Central memory CD4-positive, alpha-beta T cell (primary cell): ENCODE measurements around the gene ELANE.

Experiments used
- DNase-seq: peaks from one replicate; pipeline ENCODE4 v3.0.0; 2022
- total RNA-seq, 3 experiments: gene quantifications; one replicate each; lab custom pipeline; 2026; lab: John Stamatoyannopoulos, UW

ELANE gene
- total RNA-seq = 0 reads per million in 3 experiments

DNA sequence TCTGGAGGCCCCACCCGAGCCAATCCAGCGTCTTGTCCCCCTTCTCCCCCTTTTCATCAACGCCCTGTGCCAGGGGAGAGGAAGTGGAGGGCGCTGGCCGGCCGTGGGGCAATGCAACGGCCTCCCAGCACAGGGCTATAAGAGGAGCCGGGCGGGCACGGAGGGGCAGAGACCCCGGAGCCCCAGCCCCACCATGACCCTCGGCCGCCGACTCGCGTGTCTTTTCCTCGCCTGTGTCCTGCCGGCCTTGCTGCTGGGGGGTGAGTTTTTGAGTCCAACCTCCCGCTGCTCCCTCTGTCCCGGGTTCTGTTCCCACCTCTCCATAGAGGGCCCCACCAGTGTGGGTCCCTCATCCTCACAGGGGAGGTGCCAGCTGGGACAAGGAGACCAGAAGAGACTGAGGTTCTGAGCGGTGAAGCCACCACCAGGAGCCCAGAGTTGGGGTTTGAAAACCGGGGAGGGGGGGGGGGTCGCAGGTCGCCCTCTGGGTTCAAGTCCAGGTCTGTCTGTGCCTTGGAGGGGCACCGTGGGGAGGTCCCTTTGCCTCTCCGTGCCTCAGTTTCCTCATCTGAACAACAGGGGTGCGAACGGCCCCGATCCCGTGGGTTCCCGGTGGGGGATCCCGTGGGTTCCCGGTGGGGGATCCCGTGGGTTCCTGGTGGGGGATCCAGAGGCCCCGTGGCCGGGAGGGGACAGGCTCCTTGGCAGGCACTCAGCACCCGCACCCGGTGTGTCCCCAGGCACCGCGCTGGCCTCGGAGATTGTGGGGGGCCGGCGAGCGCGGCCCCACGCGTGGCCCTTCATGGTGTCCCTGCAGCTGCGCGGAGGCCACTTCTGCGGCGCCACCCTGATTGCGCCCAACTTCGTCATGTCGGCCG is at the start of gene ELANE:
Gene ELANE, plus strand, starts transcription at position 168 of the 878 bp plus-strand sequence. Its CDS starts 26 bp downstream, at position 194.
- no peak for DNase-seq

DNA sequence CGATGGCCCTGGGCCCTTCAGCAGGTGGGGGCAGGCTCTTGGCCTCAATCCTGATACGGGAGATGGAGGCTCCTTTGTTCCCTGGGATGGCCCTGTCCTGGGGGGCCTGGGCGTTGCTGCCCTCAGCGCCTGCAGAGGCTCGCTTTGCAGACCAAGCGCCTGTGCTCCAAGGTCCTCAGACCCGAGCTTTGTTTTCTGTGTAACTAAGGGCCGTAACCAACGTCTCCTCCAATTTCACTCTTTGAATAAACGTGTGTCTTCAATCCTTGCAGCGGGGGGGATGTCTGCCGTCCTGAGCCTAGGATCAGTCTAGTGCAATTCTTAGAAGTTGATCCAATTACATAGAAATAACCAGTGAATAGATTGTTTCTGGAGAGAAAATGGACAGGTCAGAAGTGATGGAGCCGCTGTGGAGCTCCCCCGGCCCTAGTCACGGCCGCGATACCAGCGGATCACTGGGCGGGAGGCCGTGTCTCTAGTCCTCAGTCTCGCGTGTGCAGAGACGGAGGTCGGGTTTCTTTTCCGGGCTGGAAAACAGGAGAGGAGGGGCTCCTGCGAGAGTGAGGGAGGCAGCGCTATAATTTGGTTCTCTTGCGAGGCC is 49.5 kb upstream of the ELANE start:
- DNase-seq = no peak

DNA sequence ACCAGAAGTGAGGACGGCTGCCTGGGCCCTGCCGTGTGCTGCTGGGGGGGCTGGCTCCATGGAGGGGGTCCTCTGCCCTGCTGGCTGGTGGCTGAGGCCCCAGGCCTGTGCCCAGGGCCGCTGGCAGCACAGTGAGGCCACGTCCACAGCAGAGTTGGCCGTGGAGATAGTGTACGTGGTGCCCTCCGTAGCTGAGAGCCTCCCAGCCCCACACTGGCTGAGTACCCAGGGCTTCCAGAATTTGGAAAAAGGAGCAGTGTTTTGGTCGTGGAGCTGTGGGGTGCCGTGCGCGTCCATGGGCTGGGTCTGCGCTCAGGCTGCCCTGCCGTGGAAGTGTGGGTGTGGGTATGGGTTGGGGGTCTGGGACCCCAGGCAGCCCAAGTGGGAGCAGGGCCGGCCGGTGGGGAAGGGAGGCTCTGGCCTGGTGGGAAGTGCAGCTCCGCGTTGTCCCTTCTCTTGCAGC is 49.0 kb upstream of the ELANE start:
- DNase-seq = no peak

DNA sequence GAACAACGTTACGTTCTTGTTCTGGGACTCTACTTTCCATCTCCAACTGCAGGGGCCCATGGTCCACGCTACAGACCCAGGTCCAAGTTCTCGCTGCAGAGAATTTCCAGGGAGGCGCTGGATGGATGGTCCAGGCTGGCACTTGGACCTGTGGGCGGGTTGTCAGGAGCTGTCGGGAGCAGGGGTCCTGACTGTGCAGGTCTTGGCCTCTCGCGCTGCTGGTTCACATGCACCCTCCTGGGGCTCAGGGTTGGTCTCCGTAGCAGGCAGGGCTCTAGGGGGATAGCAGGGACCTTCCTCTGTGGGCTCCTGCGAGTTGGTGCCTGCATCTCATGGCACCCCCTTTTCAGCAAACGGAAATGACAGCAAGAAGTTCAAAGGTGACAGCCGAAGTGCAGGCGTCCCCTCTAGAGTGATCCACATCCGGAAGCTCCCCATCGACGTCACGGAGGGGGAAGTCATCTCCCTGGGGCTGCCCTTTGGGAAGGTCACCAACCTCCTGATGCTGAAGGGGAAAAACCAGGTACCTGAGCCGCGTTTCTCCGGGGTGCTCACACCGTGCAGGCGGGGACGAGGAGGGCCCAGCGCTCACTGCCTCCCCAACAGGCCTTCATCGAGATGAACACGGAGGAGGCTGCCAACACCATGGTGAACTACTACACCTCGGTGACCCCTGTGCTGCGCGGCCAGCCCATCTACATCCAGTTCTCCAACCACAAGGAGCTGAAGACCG is 48.3 kb upstream of the ELANE start:
- DNase-seq = no peak

DNA sequence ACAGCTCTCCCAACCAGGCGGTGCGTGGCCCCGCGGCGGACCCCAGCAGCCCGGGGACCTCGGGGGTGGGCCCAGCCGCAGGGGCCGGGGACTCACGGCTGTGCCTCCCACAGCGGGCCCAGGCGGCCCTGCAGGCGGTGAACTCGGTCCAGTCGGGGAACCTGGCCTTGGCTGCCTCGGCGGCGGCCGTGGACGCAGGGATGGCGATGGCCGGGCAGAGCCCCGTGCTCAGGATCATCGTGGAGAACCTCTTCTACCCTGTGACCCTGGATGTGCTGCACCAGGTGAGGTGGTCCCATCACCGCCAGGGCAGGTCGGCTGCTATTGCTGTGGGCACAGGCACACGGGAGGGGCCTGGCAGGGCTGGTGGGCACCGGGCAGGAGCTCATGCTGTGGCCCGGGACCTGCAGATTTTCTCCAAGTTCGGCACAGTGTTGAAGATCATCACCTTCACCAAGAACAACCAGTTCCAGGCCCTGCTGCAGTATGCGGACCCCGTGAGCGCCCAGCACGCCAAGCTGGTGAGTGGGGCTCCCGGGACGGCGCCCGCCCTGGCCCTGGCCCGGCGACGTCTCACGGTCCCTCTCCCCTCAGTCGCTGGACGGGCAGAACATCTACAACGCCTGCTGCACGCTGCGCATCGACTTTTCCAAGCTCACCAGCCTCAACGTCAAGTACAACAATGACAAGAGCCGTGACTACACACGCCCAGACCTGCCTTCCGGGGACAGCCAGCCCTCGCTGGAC is 47.5 kb upstream of the ELANE start:
- no peak for DNase-seq

DNA sequence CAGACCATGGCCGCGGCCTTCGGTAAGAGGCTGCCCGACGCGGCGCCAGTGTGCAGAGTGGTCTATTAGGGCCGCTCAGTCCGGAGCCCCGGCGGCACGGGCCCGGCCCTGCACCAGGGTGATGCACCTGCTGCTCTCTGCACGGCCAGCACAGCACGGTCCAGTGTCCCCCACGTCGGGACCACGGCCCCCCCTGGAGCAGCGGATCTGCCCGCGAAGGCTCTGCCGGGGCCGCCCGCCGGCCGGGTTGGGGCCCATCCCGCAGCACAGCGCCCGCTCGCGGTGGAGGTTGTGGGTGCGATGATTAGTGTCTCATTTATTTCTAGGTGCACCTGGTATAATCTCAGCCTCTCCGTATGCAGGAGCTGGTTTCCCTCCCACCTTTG is 46.9 kb upstream of the ELANE start:
- DNase-seq = no peak

DNA sequence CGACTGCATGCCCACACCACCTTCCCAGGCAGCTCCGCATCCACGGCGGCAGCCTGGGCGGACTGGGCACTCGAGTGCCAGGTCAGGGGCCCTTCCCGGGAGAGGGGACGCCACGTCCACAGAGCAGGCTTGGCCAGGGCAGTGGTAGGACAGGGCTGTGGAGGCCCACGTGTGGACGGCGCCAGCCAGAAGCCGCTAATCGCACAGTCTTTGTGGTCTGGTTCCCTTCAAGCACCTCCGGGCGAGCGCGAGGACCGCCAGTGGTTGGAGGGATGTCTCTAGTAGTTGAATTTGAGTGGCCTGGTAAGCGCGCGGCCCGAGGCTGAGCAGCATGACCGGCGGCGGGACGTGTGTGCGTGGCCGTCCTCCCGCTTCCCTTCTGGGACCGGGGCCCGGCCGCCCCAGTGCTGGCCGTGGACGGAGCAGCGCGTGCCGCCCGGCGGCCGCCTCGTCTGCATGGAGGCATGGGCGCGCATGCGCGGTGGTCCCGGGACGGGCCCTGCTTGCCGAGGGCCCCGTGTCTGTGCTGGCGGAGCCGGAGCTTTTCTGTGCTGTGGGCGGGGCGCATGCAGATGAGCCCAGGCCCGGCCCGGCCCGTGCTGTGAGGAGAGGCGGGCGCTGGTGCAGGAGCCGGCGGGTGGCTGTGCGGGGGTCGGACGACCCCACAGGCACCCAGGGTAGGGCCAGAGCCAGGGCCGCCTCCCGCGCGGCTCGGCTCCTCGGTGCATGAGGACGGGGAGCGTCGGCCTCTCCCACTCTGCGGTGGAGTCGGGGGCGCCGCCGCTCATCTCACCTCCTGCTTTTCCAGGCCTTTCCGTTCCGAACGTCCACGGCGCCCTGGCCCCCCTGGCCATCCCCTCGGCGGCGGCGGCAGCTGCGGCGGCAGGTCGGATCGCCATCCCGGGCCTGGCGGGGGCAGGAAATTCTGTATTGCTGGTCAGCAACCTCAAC is 46.2 kb upstream of the ELANE start:
- no peak for DNase-seq

DNA sequence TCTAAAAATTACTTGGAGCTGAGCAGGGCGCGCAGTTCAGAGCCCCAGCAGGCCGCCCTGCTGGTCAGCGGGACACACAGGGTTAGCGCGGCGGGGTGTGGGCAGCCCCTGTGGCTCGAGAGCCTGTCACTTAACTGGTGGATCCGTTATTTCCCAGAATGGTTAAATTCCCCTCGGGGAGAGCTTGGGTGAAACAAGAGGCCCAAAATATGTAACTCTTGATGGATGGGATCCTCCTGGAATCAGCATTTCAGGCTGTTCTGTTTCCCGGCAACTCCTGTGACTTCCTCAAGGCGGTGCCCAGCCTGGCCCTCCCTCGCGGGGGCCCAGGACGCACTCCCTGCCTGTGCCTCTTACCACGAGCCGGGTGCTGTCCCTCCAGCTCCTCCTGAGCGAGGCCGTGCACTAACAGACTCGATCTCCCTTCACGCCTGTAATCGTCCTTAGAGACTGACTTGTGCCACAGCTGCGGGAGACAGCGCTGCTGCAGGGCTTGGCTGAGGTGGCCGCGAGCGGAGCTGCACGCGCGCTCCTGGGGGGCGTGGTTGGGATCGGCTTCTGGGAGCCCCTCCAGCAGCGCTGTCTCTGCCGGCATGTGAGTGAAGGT is 45.2 kb upstream of the ELANE start:
- no peak for DNase-seq

DNA sequence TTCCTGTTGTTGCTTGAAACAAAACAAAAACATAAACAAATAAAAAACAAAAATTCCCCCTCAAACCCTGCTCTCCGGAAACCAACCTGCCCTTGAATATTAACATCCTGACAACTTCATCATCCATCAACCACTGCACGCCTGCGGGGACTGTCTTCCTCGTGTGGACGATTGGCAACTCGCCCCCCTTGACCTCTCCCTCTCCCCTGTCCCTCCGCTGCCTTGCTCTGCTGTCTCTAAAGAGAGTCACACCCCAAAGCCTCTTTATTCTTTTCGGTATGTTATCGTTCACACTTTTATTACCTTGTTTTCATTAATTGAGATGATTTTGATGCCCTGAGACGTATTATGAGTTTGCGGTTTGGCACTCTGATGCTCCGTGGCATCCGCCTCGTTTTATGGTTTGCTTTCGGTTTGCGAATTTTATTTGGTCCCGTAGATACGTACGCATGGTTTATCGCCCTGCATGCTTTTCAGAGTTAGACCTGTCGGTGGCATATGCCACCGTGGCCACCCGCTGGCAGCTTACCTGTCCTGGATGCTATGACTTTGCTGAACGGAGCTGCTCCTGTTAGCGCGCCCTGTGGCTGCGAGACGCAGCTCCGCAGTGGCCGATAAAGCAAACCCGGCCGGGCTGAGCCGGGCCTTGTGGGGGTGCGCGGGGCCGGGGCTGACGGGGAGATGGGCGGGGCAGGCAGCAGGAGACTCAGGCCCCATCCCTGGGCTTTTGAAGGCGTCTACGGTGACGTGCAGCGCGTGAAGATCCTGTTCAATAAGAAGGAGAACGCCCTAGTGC is 44.3 kb upstream of the ELANE start:
- no peak for DNase-seq

DNA sequence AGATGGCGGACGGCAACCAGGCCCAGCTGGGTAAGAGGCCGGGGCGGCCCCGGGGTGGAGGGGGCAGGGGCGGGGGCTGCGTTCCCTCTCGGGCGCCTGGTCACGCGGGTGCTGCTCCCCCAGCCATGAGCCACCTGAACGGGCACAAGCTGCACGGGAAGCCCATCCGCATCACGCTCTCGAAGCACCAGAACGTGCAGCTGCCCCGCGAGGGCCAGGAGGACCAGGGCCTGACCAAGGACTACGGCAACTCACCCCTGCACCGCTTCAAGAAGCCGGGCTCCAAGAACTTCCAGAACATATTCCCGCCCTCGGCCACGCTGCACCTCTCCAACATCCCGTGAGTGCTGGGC is 43.7 kb upstream of the ELANE start:
- DNase-seq = no peak

DNA sequence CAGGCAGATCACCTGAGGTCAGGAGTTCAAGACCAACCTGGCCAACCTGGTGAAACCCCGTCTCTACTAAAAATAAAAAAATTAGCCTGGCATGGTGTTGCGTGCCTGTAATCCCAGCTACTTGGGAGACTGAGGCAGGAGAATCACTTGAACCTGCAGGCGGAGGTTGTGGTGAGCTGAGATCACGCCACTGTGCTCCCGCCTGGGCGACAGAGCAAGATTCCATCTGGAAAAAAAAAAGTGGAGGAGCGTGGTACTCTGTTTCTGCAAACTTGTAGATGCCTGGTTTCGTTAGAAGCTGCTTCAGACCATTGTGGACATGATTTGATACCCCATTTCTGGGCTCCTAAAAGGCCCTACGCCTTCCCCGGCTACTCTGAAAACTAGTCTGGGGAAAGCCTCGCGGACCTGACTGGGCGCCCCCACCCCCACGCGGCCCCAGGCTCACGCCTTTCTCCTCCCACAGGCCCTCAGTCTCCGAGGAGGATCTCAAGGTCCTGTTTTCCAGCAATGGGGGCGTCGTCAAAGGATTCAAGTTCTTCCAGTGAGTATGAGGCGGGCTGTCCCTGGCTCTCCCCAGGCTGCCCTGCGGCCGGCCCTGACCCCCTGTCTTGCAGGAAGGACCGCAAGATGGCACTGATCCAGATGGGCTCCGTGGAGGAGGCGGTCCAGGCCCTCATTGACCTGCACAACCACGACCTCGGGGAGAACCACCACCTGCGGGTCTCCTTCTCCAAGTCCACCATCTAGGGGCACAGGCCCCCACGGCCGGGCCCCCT is 41.8 kb upstream of the ELANE start:
- DNase-seq = no peak

DNA sequence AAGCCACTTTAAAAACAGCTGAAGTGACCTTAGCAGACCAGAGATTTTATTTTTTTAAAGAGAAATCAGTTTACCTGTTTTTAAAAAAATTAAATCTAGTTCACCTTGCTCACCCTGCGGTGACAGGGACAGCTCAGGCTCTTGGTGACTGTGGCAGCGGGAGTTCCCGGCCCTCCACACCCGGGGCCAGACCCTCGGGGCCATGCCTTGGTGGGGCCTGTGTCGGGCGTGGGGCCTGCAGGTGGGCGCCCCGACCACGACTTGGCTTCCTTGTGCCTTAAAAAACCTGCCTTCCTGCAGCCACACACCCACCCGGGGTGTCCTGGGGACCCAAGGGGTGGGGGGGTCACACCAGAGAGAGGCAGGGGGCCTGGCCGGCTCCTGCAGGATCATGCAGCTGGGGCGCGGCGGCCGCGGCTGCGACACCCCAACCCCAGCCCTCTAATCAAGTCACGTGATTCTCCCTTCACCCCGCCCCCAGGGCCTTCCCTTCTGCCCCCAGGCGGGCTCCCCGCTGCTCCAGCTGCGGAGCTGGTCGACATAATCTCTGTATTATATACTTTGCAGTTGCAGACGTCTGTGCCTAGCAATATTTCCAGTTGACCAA is 41.1 kb upstream of the ELANE start:
- no peak for DNase-seq

DNA sequence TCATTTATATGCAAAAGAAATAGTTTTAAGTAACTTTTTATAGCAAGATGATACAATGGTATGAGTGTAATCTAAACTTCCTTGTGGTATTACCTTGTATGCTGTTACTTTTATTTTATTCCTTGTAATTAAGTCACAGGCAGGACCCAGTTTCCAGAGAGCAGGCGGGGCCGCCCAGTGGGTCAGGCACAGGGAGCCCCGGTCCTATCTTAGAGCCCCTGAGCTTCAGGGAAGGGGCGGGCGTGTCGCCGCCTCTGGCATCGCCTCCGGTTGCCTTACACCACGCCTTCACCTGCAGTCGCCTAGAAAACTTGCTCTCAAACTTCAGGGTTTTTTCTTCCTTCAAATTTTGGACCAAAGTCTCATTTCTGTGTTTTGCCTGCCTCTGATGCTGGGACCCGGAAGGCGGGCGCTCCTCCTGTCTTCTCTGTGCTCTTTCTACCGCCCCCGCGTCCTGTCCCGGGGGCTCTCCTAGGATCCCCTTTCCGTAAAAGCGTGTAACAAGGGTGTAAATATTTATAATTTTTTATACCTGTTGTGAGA is 40.5 kb upstream of the ELANE start:
- DNase-seq = no peak

DNA sequence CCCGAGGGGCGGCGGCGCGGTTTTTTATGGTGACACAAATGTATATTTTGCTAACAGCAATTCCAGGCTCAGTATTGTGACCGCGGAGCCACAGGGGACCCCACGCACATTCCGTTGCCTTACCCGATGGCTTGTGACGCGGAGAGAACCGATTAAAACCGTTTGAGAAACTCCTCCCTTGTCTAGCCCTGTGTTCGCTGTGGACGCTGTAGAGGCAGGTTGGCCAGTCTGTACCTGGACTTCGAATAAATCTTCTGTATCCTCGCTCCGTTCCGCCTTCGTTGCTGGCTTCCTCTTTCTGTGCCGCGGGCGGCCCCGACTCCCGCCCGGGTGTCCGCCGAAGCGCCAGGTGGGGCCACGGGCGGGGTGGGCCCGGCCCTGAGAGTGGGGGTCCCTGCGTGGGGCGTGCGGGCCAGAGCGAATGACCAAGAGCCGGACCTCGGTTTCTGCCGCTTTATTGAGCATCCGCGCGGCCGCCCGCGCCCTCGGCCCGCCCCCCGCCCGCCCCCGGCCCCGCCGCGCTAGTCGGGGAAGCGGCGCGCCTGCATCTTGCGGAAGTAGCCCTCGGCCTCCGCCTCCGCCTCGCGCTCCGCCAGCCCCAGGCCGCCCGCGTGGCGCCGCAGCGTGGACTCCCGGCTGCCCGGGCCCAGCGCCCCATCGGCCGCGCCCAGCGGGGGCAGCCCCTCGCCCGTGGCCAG is 39.9 kb upstream of the ELANE start:
- DNase-seq = no peak

DNA sequence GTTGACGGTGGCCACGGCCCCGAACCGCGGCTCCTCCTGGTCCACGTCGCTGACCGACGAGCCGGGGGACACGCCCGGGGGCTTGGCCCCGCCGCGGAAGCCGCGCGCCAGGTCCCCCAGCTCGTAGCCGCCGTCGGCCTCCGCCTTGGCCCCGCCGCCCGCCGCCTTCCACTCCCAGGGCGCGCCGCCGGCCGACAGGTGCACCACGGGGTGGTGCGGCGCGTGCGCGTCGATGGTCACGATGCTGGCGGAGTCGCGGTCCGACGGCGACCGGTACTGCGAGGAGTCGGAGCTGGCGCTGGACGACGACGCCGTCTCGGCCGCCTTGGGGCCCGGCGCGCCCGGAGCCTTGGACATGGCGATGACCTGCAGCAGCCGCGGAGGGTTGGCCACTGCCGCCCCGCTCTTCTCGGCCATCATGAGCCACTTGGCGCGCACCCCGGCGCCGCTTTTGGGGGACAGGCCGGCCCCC is 39.3 kb upstream of the ELANE start:
- no peak for DNase-seq

DNA sequence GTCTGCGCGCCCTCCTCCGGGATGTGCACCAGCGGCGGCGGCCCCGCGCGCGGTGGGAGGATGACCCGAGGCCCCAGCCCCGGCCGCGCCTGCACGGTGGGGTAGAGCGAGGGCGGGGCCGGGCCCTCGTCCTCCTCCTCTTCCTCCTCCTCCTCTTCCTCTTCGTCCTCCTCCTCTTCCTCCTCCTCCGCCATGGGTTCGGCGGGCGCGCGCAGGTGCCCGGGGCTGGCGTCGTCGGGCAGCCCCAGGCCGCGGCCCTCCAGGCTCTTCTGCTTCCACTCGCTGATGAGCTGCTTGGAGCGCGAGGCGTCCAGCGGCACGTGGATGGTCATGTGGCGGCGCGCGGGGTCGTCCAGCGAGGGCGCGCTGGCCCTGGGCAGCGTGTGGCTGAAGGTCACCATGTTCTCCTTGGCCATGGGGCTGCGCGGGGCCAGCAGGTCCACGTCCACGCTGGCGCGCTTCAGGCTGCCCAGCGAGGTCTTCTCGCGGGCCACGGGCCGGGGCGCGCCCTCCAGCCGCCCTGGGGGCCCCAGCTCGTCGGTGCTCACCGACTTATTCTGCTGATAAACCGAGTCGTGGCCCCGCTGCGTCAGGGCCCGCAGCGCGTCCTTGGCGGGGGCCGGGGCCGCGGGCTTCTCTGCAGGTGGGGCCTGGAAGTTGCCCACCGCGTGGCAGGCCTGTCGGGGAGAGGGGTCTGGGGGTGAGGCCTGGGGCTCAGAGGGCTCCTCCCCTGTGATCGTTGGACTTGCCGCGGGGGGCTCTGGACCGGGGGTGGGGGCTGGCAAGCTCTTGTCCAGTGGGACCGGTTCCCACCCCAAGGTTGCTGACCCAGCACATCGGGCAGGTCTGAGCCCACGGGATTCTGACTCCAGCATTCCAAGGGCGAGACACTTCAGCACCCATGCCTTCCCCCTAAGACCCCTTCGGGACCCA is 38.6 kb upstream of the ELANE start:
- no peak for DNase-seq
